Heart left ventricle (tissue), 13 donors: ENCODE data around the gene THSD4.

ENCODE experiments used
- POLR2A ChIP-seq, 2 donors: fragments of 450-650 bp; IDR thresholded peaks; one replicate each; pipeline ENCODE4 v1.6.1; 2017; ENCODE audit warnings: antibody characterized with exemption in 2 of 2, mild to moderate bottlenecking in 2 of 2, moderate library complexity in 2 of 2
- TF ChIP-seq, protein P1 (sequence below), 12 donors: fragments of 200-600 bp; sonication (generic) in 4 of 12; IDR thresholded peaks; one replicate each; pipeline versions ENCODE4 v1.5.0 to v1.8.0; 2018 to 2022; ENCODE audit warnings: antibody characterized with exemption in 12 of 12, mild to moderate bottlenecking in 5 of 12
- donor health status: ischemic (EF 13 %, LVEDD 7.1; RV severe dilation, severe dysfunction).
- donor health status: DM: no; HTN: yes; CAD: no.
- donor health status: DM: no; HTN: no; CAD: no.
- donor health status: ischemic (EF 25% LVEDD 6.9; RV normal size, moderate dysfunction).
- donor health status: ischemic (EF 25% LVEDD 5.7; RV mildly dilated, moderate dysfunction).
- donor health status: ischemic (EF 35%, LVEDD 5.7; RV mildly dilated, moderate dysfunction).
- donor health status: nonischemic (EF 11% LVEDD 7.7; RV severe dilation, severe dysfunction).
- donor health status: DM: yes; HTN: yes; CAD: no.
- donor health status: PGD.
- donor health status: ischemic (EF 29% LVEDD 5.4; RV normal size, mild dysfunction).
- donor health status: nonischemic (EF 23%, LVEDD 6.1; RV moderate dilation, normal function).

DNA sequence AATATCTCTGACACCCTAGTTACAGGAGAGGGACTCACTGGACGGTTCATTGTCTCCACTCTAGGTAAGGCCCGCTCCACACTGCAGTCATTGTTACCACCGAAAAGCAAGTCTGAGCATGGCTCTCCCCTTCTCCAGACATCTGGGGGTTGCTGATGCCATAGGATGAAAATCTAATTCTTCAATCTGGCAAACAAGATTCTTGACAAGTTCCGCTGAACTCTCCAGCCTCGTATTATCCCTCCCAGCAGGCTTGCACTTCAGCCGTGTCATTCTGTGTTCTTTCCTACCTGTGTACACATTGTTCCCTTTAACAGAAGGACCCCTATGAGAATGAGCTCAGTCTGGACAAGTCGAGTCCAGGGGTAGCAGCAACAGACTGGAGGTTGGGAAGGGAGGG lies 542.8 kb downstream of the THSD4 start:
- TF ChIP-seq, protein P1, sequence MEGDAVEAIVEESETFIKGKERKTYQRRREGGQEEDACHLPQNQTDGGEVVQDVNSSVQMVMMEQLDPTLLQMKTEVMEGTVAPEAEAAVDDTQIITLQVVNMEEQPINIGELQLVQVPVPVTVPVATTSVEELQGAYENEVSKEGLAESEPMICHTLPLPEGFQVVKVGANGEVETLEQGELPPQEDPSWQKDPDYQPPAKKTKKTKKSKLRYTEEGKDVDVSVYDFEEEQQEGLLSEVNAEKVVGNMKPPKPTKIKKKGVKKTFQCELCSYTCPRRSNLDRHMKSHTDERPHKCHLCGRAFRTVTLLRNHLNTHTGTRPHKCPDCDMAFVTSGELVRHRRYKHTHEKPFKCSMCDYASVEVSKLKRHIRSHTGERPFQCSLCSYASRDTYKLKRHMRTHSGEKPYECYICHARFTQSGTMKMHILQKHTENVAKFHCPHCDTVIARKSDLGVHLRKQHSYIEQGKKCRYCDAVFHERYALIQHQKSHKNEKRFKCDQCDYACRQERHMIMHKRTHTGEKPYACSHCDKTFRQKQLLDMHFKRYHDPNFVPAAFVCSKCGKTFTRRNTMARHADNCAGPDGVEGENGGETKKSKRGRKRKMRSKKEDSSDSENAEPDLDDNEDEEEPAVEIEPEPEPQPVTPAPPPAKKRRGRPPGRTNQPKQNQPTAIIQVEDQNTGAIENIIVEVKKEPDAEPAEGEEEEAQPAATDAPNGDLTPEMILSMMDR (IDR thresholded peaks at IDR 0.05), result no peak
- no peak for TF ChIP-seq POLR2A (IDR thresholded peaks at IDR 0.05)
